NCI-H460 (cell line): ENCODE data around the gene LRRK1. TPM values are rescaled to one million over a fixed set of nuclear protein-coding genes. Genes with fewer than 3 reads are reported as not detected.

ENCODE experiments used
- DNase-seq: peaks from one replicate; pipeline ENCODE4 v3.0.0-alpha.2; 2016; ENCODE audit warnings: low read depth; ENCODE audit errors: extremely low read depth
- total RNA-seq: library from RNA; depleted of rRNA; stranded (reverse); fragments of >200 nt; shearing (Covaris generic); gene quantifications from 2 replicates; pipeline ENCODE4 v1.2.3, GENCODE V29; 2014

Gene LRRK1
- total RNA-seq, 1 experiment from 2014 or later, result 1.3 TPM

GRCh38 chr15:100968050-100968966 is 49.2 kb downstream of the LRRK1 start:
- no peak for DNase-seq

DNA sequence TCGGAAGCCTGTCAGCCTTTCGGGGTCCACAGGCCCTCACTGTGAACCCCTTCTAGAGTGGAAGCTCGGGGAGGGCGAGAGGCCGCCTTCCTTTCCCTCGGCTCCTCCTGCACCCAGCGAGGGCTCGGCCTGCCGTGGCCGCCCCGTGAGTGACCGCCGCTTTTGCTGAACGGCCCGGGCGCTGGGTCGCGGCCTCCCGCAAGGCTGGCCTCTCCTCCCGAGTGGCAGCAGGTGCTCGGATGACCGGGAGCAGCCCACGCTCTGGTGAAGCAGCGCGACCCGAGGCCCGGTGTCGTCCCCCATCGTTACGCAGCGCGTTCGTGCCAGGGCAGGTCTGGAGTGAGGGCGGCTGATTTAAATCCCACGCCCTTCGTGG is 53.8 kb downstream of the LRRK1 start:
- no peak for DNase-seq

GRCh38 chr15:100973351-100974111 is 54.4 kb downstream of the LRRK1 start:
- no peak for DNase-seq

DNA sequence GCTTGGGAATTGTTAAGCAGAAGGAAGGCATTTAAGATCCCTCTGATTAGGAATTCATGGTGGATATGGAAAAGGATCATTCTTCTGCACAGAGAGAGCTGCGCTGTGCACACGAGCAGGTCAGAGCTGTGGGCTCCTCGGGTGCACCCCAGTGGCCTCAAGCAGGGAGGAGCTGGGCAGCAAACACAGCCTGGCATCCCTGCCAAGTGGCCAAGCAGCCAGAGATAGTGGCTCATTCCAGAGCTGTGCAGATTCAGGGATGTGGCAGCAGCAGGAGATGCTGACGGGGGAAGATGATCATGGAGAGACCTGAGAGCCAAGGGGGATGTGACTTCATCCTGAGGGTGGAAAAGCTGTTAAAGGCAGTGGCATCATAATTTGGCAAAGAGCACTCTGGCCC is 55.9 kb downstream of the LRRK1 start:
- no peak for DNase-seq

GRCh38 chr15:100980410-100981046 is 61.4 kb downstream of the LRRK1 start:
- DNase-seq, result no peak

- no peak for DNase-seq
Observed at GRCh38 chr15:100981086-100981485, 61.9 kb downstream of the LRRK1 start.

DNA sequence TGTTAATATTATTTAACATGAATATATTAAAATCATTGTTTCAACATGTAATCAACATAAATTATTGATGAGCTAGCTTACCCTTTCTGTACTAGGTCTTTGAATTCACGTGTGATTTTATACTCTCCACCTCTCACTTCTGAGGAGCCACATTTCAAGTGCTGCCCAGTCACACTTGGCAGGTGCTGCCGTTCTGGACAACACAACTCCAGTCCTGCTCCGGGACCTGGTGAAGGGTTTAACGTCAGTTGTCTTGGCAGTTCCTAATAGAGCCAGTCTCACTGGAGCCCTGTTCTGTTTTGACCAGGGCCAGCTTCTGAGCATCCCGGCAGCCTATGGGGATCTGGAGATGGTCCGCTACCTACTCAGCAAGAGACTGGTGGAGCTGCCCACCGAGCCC is 64.1 kb downstream of the LRRK1 start:
- DNase-seq, result no peak

DNA sequence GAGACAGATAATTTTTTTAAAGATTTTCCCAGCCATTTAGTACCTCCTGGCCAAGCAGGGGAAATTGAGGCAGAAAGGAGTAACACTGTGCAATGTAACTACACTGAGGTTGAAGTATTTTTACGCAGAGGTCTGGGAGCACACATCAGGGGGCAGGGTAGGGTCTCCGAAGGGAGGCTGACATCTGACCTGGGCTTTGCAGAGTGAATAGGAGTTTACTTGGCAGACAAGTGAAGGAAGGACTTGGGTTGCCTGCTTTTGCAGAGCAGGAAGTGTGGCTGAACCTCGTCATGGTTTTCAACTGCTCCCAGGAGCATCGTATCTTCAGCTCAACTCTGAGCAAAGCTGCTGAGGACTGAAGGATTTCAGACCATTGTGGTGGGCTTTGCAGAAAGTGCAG is 66.2 kb downstream of the LRRK1 start:
- no peak for DNase-seq

- no peak for DNase-seq
Observed at GRCh38 chr15:100986158-100986896, 67.2 kb downstream of the LRRK1 start.

- DNase-seq, result no peak
Observed at GRCh38 chr15:100987143-100987542, 68.0 kb downstream of the LRRK1 start.

DNA sequence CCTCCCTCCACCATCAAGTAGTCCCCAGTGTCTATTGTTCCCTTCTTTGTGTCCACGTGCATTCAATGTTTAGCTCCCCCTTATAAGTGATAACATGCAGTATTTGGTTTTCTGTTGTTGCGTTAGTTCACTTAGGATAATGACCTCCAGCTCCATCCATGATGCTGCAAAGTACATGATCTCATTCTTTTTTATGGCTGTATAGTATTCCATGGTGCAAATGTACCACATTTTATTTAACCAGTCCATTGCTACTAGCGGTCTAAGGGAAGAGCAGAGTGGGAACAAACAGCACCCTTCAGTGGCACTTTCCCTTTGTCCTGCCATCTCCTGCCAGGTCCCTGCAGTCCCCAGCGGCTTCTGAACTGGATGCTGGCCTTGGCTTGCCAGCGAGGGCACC is 69.1 kb downstream of the LRRK1 start:
- DNase-seq, result no peak

DNA sequence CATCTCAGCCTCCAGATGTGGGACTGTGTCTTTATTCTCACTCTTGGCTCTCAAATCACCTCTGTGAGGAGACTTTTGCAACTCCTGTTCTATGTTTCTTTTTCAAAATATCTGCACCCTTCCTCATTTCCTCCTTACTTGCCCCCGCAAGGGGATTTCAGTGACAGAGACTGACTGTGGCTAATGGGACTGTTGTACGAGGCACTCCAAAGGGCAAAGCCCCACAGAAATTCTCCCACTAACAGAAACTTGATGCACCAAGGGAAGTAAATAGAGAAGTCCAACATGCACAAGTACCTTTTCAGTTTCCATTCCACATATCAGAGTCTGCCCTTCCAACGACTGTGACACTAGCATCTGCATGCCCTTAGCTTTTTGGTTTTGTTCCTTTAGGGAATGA is 69.7 kb downstream of the LRRK1 start:
- no peak for DNase-seq

- DNase-seq, result no peak
Observed at GRCh38 chr15:100994597-100995446, 75.7 kb downstream of the LRRK1 start.

GRCh38 chr15:100995471-100996430 is 76.6 kb downstream of the LRRK1 start:
- no peak for DNase-seq

DNA sequence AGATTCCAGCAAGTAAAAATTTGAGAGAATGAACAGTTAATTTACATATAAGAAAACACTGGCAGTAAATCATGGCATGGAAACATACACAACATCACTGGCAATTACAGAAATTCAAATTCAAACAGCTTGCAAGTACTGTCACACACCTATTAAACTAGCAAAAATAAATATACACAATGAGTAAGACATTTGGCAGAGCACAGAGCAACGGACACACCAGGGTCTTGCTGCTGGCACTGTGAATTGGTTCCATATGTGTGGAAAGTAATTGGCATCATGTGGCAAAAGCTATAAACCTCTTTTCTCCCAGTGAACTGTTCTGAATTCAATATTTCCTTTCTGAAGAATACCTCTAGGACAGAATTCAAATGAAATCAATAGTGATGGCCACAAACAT is 78.3 kb downstream of the LRRK1 start:
- no peak for DNase-seq

DNA sequence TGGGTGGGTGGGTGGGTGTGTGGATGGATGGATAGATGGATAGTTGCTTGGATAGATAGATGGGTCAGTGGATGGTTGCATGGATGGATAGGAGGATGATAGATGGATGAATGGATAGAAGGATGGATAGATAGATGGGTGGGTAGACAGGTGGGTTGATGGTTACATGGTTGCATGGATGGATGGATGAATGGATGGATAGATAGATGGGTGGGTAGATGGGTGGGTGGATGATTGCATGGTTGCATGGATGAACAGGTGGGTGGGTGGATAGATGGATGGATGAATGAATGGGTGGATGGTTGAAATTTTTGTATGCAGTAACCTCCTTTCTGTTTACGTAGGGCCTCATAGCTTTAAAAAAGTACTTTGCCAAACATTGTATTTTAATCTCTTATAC is 79.5 kb downstream of the LRRK1 start:
- no peak for DNase-seq

DNA sequence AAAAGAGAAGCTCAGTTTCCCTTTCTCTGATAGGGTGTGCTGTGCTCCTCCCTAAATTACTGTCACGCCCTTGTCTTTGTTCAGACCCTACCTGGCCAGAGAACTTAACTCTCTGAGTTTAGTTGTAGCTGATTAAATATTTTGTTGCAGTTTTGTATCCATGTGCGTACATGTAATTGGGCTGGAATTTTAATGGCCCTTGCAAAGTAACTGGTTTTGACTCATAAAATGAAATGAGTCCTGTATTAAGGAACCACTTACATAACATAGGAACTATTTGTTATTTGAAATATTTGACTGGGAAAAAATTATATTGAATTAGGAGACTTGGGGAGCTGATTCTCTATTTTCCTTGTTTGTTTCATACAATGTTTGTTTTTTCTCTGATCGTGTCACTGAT is 80.2 kb downstream of the LRRK1 start:
- no peak for DNase-seq

GRCh38 chr15:101000271-101000681 is 81.1 kb downstream of the LRRK1 start:
- no peak for DNase-seq

GRCh38 chr15:101001056-101001455 is 81.9 kb downstream of the LRRK1 start:
- no peak for DNase-seq
